HPDE6-E6E7 (cell line): ENCODE data around the gene TBC1D3I.
"Not testable (repeated sequence)": the region's sequence is repeated elsewhere in the genome, so short reads cannot be mapped to it uniquely, and the experiment has no call there.

Source experiments
- DNase-seq: peaks from one replicate; pipeline ENCODE4 v3.0.0; 2011; ENCODE audit warnings: missing footprints; ENCODE audit errors: extremely low spot score

TBC1D3I gene

DNA sequence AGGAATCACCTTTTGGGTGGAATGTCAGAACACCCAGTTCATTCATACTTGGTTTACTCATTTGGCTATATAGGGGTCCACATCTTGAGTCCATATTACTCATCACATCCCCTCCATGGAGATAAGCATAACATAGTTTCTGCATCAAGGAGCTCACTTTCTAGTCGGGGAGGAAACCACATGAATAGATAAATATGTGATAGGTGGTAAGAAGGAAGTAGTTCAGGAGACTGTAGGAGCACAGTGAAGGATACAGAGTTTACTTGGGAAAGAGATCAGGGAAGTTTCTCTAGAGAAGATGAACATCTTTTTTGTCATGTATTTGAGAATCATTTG lies 57.9 kb downstream of the TBC1D3I start:
- not testable (repeated sequence) for DNase-seq

DNA sequence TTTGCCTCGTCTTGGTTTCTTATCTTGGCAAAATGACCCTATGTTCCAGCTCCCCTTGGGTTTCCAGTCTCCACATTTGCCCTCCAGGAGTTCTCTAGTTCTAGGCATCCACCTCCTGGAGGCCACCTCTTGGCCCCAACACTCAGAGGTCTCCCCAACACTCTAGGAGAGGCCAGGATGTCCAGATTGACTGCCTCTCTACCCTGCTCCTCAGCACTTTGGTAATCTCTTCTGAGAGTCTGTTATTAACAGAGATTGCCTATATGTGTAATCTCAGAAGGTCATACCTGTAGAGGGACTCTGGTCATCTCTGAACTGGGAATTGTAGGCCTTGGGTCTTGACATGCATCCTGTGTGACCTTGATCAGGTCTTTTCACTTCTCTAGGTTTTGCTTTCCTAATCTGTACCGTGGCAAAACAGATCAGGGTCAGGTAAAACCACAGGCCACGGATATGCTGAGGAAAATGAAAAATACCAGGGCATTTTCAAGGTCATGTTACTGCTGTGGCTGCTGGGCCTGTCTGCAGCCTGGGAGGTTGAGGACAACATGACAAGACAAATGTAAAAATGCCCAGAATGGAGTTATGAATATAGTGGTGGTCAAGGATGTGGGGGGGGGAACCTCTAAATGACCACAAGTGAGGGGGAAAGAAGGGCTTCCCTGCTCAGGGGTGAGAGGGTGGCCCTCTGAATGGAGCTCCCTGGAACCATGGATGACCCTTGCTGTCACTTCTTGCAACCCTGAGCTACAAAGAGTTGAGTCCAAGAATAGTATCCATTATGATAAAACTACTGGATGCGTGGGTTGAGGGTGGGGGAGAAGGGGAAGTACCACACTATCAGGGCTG lies 58.5 kb downstream of the TBC1D3I start:
- DNase-seq: no peak

DNA sequence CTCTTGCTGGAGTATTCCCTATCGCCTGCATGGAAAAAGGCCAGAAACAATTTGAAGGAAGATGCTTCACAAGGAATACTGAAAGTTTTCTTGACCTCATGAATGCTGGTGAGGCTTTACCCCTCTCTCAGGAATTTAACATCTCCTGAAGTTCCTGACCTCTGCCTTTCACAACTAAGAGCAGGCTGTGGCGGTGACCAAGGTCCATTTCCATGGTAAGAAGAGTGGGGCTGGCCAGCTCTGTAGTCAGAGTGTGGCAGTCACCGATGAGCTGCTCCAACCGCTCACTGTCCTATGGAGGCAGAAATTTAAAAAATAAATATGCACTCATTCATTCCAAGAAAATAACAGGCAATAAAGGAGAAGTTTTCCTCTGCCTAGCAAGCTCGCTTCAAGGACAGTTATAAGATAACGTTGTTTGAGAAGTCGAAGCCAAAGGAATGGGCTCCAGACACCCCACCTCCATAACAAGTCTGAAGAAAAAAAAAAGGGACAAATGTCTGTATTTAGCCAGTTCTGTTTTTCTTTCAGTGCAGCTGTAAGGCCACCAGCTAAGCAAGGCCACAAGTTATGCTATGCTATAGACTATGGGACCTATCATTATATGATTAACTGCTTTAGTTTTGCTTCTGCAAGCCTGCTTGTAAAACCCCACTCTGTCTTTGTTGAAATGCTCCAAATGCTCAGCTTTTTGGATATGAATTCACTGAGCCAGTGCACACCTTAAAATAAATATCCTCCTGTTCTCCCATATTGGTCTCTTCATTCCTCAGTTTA lies 59.5 kb downstream of the TBC1D3I start:
- no peak for DNase-seq
